Cardiac ventricle fibroblast (primary cell): Measurements from ENCODE around the gene TANC2. TPM values are rescaled to one million over a fixed set of nuclear protein-coding genes. Genes with fewer than 3 reads are reported as not detected.

Experiments
- total RNA-seq: library from RNA; depleted of rRNA; stranded (reverse); fragments of >200 nt; gene quantifications from 2 replicates; pipeline ENCODE4 v1.2.3, GENCODE V29; 2015

TANC2 gene
- 15.1 and 18.0 TPM in 2 replicates for total RNA-seq

GRCh38 chr17:62965686-62966425 lies at the start of gene TANC2:
TSS of gene TANC2 (plus strand) at chr17:62966235. CDS start at chr17:63009560, 43,325 bp downstream.

Other genes with a start within 250 kb of the TANC2 start
- gene MARCHF10, start 157.9 kb upstream of the TANC2 start, total RNA-seq = not detected in 2 replicates